GM18517 (cell line): ENCODE data around the gene PSMD5.

ENCODE experiments used
- ATAC-seq: cut with Tn5 transposase; IDR thresholded peaks from one replicate; pipeline ENCODE4 v1.9.1; 2021; ENCODE audit warnings: mild to moderate bottlenecking, moderate library complexity; ENCODE audit not compliant: unreplicated experiment

PSMD5 gene

GRCh38 chr9:120767451-120767850 lies 75.3 kb downstream of the PSMD5 start:
- no peak for ATAC-seq
